Measurements from ENCODE around the gene TUFT1.
"Not testable (repeated sequence)": the region's sequence is repeated elsewhere in the genome, so short reads cannot be mapped to it uniquely, and the experiment has no call there.

TUFT1 gene

DNA sequence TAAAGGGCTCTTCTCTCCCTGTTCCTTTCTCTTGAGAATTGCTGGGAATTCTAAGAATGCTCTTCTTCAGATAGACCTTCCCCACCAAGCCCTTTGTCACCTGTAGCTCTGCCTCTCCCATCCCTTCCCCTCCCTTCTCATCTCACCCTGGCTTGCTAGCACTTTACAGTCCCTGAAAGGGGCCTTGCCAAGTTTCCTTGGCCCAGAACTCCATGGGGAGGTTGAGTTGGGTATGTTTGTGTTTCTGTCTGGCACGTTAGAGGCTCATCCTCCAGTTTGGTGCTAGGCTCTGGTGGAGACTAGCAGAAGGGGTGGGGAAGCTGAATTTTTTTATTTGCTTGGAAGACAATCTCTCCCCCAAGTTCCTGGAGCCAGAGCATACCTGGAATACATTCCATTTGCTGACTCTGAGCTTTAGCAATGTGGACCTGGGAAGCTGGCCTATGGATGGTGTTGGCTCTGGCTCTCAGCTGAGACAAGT lies 24.0 kb upstream of the TUFT1 start:
- no peak for DNase-seq (ENCODE audit: low read depth)
- TF ChIP-seq, protein P1, sequence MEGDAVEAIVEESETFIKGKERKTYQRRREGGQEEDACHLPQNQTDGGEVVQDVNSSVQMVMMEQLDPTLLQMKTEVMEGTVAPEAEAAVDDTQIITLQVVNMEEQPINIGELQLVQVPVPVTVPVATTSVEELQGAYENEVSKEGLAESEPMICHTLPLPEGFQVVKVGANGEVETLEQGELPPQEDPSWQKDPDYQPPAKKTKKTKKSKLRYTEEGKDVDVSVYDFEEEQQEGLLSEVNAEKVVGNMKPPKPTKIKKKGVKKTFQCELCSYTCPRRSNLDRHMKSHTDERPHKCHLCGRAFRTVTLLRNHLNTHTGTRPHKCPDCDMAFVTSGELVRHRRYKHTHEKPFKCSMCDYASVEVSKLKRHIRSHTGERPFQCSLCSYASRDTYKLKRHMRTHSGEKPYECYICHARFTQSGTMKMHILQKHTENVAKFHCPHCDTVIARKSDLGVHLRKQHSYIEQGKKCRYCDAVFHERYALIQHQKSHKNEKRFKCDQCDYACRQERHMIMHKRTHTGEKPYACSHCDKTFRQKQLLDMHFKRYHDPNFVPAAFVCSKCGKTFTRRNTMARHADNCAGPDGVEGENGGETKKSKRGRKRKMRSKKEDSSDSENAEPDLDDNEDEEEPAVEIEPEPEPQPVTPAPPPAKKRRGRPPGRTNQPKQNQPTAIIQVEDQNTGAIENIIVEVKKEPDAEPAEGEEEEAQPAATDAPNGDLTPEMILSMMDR (IDR thresholded peaks at IDR 0.05; ENCODE audit: low read depth, low read length, missing control alignments) = no peak
- in situ Hi-C loops (cut with HindIII; ENCODE audit: low sequenced_read_pairs) = no loop called here
- H3K4me3 ChIP-seq (ENCODE audit: low read depth, low read length) = no peak overlapping the region

DNA sequence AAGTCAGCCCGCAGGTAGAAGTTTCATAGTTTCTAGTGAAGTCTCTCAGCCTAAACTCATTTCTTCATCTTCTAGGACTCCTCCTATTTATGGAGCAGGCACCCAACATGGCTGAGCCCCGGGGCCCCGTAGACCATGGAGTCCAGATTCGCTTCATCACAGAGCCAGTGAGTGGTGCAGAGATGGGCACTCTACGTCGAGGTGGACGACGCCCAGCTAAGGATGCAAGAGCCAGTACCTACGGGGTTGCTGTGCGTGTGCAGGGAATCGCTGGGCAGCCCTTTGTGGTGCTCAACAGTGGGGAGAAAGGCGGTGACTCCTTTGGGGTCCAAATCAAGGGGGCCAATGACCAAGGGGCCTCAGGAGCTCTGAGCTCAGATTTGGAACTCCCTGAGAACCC lies 21.7 kb upstream of the TUFT1 start:
- TF ChIP-seq, protein P1 (IDR thresholded peaks at IDR 0.05; ENCODE audit: low read depth, low read length, missing control alignments) = no peak
- in situ Hi-C loops (cut with HindIII; ENCODE audit: low sequenced_read_pairs) = no loop called here
- no peak for DNase-seq (ENCODE audit: low read depth)
- H3K4me3 ChIP-seq (ENCODE audit: low read depth, low read length) = no peak overlapping the region

DNA sequence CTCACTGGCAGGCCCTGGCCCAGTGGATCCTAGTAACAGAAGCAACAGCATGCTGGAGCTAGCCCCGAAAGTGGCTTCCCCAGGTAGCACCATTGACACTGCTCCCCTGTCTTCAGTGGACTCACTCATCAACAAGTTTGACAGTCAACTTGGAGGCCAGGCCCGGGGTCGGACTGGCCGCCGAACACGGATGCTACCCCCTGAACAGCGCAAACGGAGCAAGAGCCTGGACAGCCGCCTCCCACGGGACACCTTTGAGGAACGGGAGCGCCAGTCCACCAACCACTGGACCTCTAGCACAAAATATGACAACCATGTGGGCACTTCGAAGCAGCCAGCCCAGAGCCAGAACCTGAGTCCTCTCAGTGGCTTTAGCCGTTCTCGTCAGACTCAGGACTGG lies 21.2 kb upstream of the TUFT1 start:
- no peak for DNase-seq (ENCODE audit: low read depth)
- H3K4me3 ChIP-seq (ENCODE audit: low read depth, low read length) = no peak overlapping the region
- TF ChIP-seq, protein P1 (IDR thresholded peaks at IDR 0.05; ENCODE audit: low read depth, low read length, missing control alignments) = no peak
- in situ Hi-C loops (cut with HindIII; ENCODE audit: low sequenced_read_pairs) = no loop called here

DNA sequence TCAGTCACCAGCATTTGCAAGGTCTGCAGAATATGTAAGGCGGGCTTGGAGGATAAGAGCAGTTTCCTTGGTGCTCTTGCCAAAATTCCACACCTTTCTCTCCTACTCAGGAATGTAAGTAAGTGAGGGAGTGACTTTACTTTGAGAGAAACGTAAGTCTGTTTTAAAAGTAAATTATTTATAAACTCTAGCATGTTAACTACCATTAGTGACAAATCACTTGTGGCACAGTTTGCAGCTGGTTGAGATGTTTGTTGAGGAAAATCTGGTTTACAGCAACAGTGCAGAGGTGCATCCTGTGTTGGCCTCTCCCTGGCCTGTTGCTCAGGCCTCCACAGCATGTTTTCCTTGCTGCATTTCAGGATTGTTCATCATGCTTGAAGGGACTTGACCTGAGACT lies 20.4 kb upstream of the TUFT1 start:
- in situ Hi-C loops (cut with HindIII; ENCODE audit: low sequenced_read_pairs) = no loop called here
- H3K4me3 ChIP-seq (ENCODE audit: low read depth, low read length) = no peak overlapping the region
- no peak for DNase-seq (ENCODE audit: low read depth)
- TF ChIP-seq, protein P1 (IDR thresholded peaks at IDR 0.05; ENCODE audit: low read depth, low read length, missing control alignments) = no peak

DNA sequence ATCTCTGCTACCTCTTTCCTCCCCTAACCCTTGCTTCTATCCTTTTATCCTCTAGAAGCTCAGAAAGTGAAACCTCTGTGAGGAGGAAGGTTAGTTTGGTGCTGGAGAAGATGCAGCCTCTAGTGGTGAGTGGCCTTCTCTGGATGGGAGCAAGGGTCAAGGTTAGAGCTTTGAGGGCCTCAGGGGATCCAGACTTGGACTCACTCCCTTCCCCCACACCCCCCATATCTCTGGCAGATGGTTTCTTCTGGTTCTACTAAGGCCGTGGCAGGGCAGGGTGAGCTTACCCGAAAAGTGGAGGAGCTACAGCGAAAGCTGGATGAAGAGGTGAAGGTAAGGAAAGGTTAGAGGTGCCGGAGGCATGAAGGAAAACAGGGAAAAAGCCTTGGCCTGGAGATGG lies 19.8 kb upstream of the TUFT1 start:
- TF ChIP-seq, protein P1 (IDR thresholded peaks at IDR 0.05; ENCODE audit: low read depth, low read length, missing control alignments) = no peak
- no peak overlapping the region for H3K4me3 ChIP-seq (ENCODE audit: low read depth, low read length)
- in situ Hi-C loops (cut with HindIII; ENCODE audit: low sequenced_read_pairs) = no loop called here

DNA sequence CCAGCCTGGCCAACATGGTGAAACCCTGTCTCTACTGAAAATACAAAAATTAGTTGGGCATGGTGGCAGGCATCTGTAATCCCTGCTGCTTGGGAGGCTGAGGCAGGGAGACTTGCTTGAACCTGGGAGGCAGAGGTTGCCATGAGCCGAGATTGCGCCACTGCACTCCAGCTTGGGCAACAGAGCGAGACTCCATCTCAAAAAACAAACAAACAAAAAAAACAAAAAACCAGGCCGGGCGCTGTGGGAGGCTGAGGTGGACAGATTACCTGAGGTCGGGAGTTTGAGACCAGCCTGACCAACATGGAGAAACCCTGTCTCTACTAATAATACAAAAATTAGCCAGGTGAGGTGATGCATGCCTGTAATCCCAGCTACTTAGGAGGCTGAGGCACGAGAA lies 17.7 kb upstream of the TUFT1 start:
- in situ Hi-C loops (cut with HindIII; ENCODE audit: low sequenced_read_pairs); DNase-seq (ENCODE audit: low read depth); H3K4me3 ChIP-seq (ENCODE audit: low read depth, low read length): not testable (repeated sequence)

More for the DNA sequence above, 19.8 kb upstream of the TUFT1 start:
- DNase-seq (ENCODE audit: low read depth) = no peak

DNA sequence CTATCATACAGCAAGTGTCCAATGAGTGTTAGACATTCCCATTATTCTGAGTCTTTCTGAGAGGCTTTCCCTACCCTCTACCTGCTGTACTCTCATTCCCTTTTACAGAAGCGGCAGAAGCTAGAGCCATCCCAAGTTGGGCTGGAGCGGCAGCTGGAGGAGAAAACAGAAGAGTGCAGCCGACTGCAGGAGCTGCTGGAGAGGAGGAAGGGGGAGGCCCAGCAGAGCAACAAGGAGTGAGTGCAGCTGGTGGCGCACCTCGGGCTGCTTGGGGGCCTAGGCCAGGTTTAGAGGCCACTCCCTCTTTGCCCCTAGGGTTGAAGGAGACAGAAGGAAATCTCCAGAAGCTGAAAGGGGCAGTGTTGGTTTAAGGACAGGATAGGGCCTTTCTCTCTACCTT lies 16.8 kb upstream of the TUFT1 start:
- in situ Hi-C loops (cut with HindIII; ENCODE audit: low sequenced_read_pairs) = no loop called here
- no peak for DNase-seq (ENCODE audit: low read depth)
- TF ChIP-seq, protein P1 (IDR thresholded peaks at IDR 0.05; ENCODE audit: low read depth, low read length, missing control alignments) = no peak
- no peak overlapping the region for H3K4me3 ChIP-seq (ENCODE audit: low read depth, low read length)
